Left renal pelvis (tissue), 4 donors: ENCODE measurements around the gene SH2D2A. TPM values are rescaled to one million over a fixed set of nuclear protein-coding genes. Genes with fewer than 3 reads are reported as not detected.

ENCODE experiments used
- polyA plus RNA-seq, 4 donors: library from polyadenylated mRNA; unstranded; fragments of 120-200 nt; gene quantifications; one replicate each; pipeline ENCODE4 v1.2.1, GENCODE V29; 2013; ENCODE audit not compliant: insufficient read length in 4 of 4

Gene SH2D2A
- polyA plus RNA-seq, 4 donors, result 0.60 to 2.3 (median 0.95) TPM

Other genes with a start within 250 kb of the SH2D2A start
- gene IQGAP3, start 244.3 kb downstream of the SH2D2A start, polyA plus RNA-seq, result 10 to 100 TPM; 11.6 to 15.7 (median 13.6) TPM
- gene TTC24, start 237.1 kb downstream of the SH2D2A start, polyA plus RNA-seq, result 1 to 10 TPM in 2 of 4 donors, under 1 TPM in 2; 0.79 to 2.0 (median 1.1) TPM
- gene NAXE, start 225.1 kb downstream of the SH2D2A start, polyA plus RNA-seq, result 10 to 100 TPM; 53.7 to 75.2 (median 74.5) TPM
- 10 to 100 TPM; 20.5 to 35.1 (median 32.8) TPM for gene GPATCH4, start 215.4 kb downstream of the SH2D2A start, polyA plus RNA-seq
- under 1 TPM; 0.16 to 0.63 (median 0.28) TPM for gene HAPLN2, start 197.4 kb downstream of the SH2D2A start, polyA plus RNA-seq
- gene BCAN, start 174.7 kb downstream of the SH2D2A start, polyA plus RNA-seq, result under 1 TPM; 0.21 to 0.82 (median 0.36) TPM
- gene NES, start 139.4 kb downstream of the SH2D2A start, polyA plus RNA-seq, result 100 to 1,000 TPM in 3 of 4 donors, 10 to 100 TPM in 1; 55.8 to 159 (median 147) TPM
- 100 to 1,000 TPM in 2 of 4 donors, 10 to 100 TPM in 2; 96.4 to 313 (median 105) TPM for gene CRABP2, start 111.3 kb downstream of the SH2D2A start, polyA plus RNA-seq
- gene METTL25B, start 88.4 kb downstream of the SH2D2A start, polyA plus RNA-seq, result 10 to 100 TPM; 29.3 to 49.2 (median 31.7) TPM
- gene ISG20L2, start 88.1 kb downstream of the SH2D2A start, polyA plus RNA-seq, result 10 to 100 TPM; 39.0 to 46.1 (median 43.7) TPM
- gene MRPL24, start 75.8 kb downstream of the SH2D2A start, polyA plus RNA-seq, result 10 to 100 TPM; 45.8 to 72.7 (median 66.1) TPM
- gene HDGF, start 65.2 kb downstream of the SH2D2A start, polyA plus RNA-seq, result 100 to 1,000 TPM; 174 to 284 (median 268) TPM
- 100 to 1,000 TPM in 3 of 4 donors, 10 to 100 TPM in 1; 94.8 to 133 (median 117) TPM for gene PRCC, start 49.3 kb downstream of the SH2D2A start, polyA plus RNA-seq
- gene INSRR, start 42.3 kb upstream of the SH2D2A start, polyA plus RNA-seq, result 1 to 10 TPM; 1.0 to 3.9 (median 1.3) TPM
- 1 to 10 TPM; 1.2 to 3.1 (median 2.0) TPM for gene NTRK1, start 44.0 kb upstream of the SH2D2A start, polyA plus RNA-seq
- gene PEAR1, start 76.9 kb upstream of the SH2D2A start, polyA plus RNA-seq, result 10 to 100 TPM; 18.1 to 64.2 (median 21.6) TPM
- 1 to 10 TPM in 1 of 4 donors, under 1 TPM in 3; 0.32 to 1.4 (median 0.71) TPM for gene LRRC71, start 103.8 kb upstream of the SH2D2A start, polyA plus RNA-seq
- gene ARHGEF11, start 228.9 kb upstream of the SH2D2A start, polyA plus RNA-seq, result 10 to 100 TPM; 27.4 to 42.3 (median 31.3) TPM